Body of pancreas (tissue), 4 donors: Measurements from ENCODE around the gene TSPOAP1.

Source experiments
- POLR2A ChIP-seq, 3 donors: fragments of 450-650 bp; IDR thresholded peaks; one replicate each; pipeline ENCODE4 v1.6.1; 2016; ENCODE audit warnings: antibody characterized with exemption in 3 of 3, mild to moderate bottlenecking in 2 of 3
- TF ChIP-seq, protein P1 (sequence below), 7 experiments: fragments of 450-650 bp in 4 of 7; fragments of 200-600 bp in 3 of 7; sonication (generic) in 3 of 7; IDR thresholded peaks; one replicate each; pipeline ENCODE4 v1.5.1; 2016 to 2019; ENCODE audit warnings: antibody characterized with exemption in 7 of 7

DNA sequence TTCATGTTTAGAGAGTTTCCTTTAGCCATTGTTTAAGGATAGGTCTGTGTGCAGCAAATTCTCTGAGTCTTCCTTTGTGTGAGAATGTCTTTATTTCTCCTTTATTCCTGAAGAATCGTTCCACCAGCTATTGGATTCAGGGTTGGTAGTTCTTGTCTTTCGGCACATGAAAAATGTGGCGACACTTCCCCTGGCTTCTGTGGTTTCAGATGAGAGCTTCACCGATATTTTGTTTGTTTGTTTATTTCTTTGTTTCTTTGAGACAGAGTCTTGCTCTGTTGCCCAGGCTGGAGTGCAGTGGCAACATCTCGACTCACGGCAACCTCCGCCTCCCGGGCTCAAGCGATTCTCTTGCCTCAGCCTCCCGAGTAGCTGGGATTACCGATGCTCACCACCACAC lies 66.4 kb downstream of the TSPOAP1 start:
- TF ChIP-seq, protein P1, sequence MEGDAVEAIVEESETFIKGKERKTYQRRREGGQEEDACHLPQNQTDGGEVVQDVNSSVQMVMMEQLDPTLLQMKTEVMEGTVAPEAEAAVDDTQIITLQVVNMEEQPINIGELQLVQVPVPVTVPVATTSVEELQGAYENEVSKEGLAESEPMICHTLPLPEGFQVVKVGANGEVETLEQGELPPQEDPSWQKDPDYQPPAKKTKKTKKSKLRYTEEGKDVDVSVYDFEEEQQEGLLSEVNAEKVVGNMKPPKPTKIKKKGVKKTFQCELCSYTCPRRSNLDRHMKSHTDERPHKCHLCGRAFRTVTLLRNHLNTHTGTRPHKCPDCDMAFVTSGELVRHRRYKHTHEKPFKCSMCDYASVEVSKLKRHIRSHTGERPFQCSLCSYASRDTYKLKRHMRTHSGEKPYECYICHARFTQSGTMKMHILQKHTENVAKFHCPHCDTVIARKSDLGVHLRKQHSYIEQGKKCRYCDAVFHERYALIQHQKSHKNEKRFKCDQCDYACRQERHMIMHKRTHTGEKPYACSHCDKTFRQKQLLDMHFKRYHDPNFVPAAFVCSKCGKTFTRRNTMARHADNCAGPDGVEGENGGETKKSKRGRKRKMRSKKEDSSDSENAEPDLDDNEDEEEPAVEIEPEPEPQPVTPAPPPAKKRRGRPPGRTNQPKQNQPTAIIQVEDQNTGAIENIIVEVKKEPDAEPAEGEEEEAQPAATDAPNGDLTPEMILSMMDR (IDR thresholded peaks at IDR 0.05) = no peak
- TF ChIP-seq POLR2A (IDR thresholded peaks at IDR 0.05) = no peak
